ENCODE measurements around the gene MAGEA1.
"Not testable (repeated sequence)": the region's sequence is repeated elsewhere in the genome, so short reads cannot be mapped to it uniquely, and the experiment has no call there.

The MAGEA1 gene

GRCh38 chrX:153179131-153179530 lies at the start of gene MAGEA1:
Gene MAGEA1 (plus strand): TSS chrX:153179284. CDS start chrX:153182390, 3,106 bp downstream.
- DNase-seq: no peak

GRCh38 chrX:153132924-153133323 lies 46.2 kb upstream of the MAGEA1 start:
- DNase-seq: not testable (repeated sequence)

- not testable (repeated sequence) for DNase-seq
Observed at GRCh38 chrX:153139074-153139473, 40.0 kb upstream of the MAGEA1 start.

- DNase-seq: not testable (repeated sequence)
Observed at GRCh38 chrX:153146288-153146687, 32.8 kb upstream of the MAGEA1 start.

GRCh38 chrX:153153516-153153915 lies 25.6 kb upstream of the MAGEA1 start:
- no peak for DNase-seq

- DNase-seq: no peak
Observed at GRCh38 chrX:153157450-153157849, 21.6 kb upstream of the MAGEA1 start.

- no peak for DNase-seq
Observed at GRCh38 chrX:153158319-153158718, 20.8 kb upstream of the MAGEA1 start.

- no peak for DNase-seq
Observed at GRCh38 chrX:153161952-153162351, 17.1 kb upstream of the MAGEA1 start.

- no peak for DNase-seq
Observed at GRCh38 chrX:153164733-153165132, 14.4 kb upstream of the MAGEA1 start.

GRCh38 chrX:153168423-153168822 lies 10.7 kb upstream of the MAGEA1 start:
- DNase-seq: not testable (repeated sequence)

GRCh38 chrX:153181822-153182221 lies 2.7 kb downstream of the MAGEA1 start:
- DNase-seq: no peak

GRCh38 chrX:153184787-153185186 lies 5.7 kb downstream of the MAGEA1 start:
- no peak for DNase-seq

- DNase-seq: no peak
Observed at GRCh38 chrX:153190381-153190780, 11.3 kb downstream of the MAGEA1 start.

- no peak for DNase-seq
Observed at GRCh38 chrX:153200462-153200861, 21.4 kb downstream of the MAGEA1 start.

- no peak for DNase-seq
Observed at GRCh38 chrX:153206425-153207046, 27.5 kb downstream of the MAGEA1 start.

- no peak for DNase-seq
Observed at GRCh38 chrX:153209347-153209746, 30.3 kb downstream of the MAGEA1 start.

GRCh38 chrX:153214934-153215333 lies 35.9 kb downstream of the MAGEA1 start:
- no peak for DNase-seq

- DNase-seq: no peak
Observed at GRCh38 chrX:153216926-153217325, 37.8 kb downstream of the MAGEA1 start.

GRCh38 chrX:153225438-153226098 lies 46.5 kb downstream of the MAGEA1 start:
- DNase-seq: no peak

- peak in 1 of 2 donors; percentile 5 for DNase-seq
Observed at GRCh38 chrX:153226344-153227185, 47.5 kb downstream of the MAGEA1 start.
